NCI-H2227 (cell line): ENCODE data around the gene ERN1.
A peak's percentile ranks its signal among the peaks of the same experiment; 100 is the strongest.
"Not testable (repeated sequence)": the region's sequence is repeated elsewhere in the genome, so short reads cannot be mapped to it uniquely, and the experiment has no call there.

Experiments
- DNase-seq: peaks from one replicate; lab custom pipeline; 2025; ENCODE audit not compliant: unreplicated experiment; lab: John Stamatoyannopoulos, UW

The ERN1 gene

DNA sequence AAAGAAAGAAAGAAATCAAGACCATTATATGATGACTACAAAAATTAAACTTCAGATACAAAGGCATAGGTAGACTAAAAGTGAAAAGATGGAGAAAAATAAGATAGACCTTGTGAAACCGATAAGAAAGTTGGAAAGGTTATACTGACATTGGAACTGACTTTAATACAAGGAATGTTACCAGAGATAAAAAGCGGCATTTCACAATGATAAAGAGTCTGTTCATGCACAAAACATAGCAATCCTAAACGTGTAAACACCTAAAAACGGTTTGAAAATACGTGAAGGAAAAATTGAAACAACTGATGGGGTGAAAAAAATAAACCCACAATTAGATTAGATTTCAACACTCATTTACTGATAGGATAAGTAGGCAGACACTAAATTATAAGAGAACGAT is 9.6 kb upstream of the ERN1 start:
- no peak for DNase-seq

DNA sequence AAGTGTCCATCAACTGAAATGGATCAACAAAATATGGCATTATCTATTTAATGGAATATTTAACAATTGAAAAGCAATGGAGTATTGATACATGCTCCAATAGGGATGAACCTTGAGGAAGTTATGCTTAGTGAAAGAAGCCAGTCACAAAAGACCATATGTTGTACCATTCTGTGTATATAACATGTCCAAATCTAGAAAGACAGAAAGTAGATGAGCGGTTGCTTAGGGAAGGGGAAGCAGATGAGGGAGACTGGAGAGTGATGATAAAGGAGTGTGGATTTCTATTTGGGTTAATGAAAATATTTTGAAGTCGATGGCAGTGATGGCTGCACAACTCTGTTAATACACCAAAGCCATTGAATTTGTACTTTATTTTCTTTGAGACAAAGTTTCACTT is 8.5 kb upstream of the ERN1 start:
- DNase-seq = no peak

DNA sequence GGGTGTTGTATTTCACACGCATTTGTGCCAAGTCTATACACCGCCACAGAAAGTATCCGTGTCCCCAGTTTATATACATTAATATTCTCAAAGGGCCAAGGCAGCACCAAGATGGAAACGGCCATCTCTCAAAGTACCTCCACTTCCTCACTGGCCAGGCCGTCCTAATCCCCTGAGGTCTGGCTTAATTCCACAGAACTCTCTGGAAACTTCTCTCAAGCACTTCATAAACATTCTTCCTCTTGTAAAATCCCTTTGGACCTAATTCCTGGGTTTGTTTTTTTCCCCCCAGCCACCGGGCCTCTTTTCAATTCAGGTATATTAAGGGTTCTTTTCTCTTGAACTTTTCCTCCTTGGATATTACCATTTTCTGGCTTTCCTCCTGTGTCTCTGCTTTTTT is 5.1 kb upstream of the ERN1 start:
- no peak for DNase-seq

DNA sequence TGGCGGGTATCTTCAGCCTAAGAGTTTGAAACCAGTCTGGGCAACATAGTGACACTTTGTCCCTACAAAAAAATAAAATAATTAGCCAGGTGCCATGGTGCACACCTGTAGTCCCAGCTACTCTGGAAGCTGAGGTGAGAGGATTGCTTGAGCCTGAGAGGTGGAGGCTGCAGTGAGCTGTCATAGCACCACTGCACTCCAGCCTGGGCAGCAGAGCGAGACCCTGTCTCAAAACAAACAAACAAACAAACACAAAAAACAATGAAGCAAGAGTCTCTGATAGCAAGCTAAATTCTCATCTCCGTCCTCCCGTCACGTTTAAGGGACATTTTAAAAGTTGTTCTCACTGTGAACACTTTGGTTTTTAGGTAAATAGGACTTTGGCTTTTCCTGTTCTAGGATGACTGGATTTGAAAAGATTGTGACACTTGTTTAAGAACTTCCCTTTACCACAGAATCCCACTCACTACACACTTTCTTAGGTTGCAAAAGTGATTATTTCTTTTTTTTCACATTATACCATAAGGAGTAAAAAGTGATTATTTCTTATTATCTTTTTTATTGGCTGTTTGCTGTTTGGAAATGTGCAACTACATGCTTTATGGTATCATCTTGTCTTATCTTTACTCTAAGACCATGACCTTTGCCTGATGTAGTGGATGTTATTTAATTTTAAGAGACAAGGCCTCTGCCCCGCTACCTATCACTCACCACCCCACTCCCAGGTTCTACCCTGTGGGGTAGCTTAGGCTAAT is 4.4 kb upstream of the ERN1 start:
- no peak for DNase-seq

DNA sequence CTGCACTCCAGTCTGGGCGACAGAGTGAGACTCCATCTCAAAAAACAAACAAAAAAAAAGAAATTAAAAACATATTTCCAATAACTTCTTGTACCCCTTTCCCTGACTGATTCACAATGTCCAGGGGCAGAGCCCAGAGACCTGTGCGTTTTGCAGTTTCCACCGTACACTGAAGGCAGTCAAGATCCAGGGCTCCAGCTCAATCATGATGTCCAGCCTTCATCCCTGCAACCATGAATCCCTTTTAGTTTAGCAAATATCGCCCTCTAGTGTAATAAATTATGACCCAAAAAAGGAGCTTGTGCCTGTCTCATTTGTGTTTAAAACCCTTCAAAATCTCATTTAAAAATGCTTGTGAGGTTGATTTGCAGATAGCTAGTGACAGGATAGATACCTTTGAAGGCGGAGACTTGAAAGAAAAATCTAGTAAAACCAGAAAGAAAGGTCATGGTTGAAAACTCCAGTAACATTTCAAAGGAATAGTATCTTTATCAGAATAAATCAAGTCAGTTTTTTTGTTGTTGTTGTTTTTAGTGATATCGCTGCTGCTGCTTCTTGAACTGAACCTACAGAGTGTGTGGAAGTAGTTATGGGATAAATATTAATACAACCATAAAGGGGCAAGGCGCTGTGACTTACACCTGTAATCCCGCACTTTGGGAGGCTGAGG is 3.7 kb upstream of the ERN1 start:
- peak; percentile 83 for DNase-seq

DNA sequence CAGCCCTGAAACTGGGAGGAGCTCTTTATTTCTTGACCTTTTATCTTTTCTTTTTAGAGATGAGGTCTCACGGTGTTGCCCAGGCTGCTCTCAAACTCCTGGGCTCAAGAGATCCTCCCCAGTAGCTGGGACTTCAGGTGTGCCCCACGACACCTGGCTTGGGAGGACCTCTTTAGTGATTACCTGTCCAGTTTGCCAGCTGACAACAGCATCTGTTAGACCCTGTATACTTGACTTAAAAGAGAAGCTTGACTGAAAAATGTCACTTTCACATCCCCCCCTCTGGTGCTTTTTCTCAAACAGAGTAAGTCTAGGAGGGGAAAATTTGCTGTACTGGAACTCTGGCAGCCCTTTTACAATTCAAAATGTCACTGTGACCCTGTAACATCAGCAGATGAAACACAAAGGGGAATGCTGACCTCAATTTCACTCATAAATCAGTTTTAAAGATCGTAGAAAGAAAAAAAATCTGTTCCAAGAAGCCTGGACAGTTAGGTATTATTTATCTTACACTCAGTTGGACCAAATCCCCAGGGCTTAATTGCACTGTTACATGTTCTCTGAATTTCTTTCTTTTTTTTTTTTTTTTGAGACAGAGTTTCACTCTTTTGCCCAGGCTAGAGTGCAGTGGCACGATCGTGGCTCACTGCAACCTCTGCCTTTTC is 1.8 kb upstream of the ERN1 start:
- no peak for DNase-seq

DNA sequence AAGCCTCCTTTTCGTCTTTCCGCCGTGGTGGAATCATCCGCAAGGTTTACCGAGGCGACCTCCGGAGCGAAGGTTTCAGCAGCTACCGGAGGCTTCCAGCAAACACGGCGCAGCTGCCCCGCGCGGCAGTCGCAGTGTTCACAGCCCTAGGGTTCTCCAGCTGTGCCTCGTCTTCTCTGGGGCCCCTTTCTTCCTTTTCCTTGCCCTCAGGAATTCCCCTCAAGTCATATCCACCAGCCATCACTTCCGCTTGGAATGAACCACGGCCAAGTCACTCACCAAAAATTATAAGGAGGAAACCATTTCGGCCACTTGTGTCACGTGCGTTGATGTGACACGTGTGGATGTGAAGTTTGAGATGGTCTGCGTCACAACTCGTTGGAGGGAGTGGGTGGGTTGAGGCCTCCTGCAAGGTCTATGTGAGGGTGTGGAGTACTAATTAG is 636 bp upstream of the ERN1 start:
- DNase-seq = peak; percentile 69

DNA sequence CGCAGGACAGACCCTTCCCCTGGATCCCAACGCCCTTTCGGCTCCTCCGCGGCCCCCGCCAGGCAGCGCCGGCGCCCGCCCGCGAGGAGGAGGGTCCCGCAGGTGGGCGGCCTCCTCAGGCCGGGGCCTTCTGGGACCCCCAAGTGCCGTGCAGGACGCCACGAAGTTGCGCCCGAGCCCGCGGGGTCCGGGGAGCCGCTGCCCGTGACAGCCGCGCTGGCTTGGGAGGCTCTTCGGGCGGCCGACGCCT is 504 bp downstream of the ERN1 start:
- DNase-seq = no peak

DNA sequence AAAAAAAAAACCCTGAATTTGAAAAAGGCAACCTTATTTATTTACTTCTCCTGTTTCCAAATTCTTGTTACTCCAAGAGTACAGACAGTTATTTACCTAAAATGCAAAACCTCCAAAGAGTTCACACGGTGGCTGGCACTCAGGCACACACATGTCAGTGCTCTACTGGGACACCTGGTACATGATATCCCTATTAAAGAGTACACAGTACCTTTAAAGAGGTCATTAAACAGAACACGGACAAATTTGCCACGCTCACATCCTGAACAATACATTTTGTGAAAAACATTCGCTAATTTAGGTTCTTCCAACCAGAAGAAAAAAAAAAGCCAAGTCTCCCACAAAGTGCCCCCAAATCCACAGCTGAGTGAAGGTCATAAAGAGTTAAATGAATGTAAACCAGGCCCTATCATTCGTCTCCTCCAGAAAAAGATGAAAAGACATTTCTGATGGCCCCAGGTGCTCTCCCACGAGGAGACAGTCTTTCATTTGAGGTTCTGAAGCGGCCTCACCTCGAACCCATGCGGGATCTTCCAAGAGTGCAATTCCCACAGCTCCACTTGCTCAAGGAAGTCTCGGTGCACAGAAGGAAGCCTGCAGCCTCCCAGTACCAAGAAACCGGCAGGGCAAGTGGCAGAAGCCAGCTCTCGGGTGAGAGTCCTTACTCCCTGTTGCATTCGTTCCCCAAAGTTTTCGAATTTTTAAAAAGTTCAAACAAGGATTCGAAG is 993 bp downstream of the ERN1 start:
- DNase-seq = peak; percentile 32

DNA sequence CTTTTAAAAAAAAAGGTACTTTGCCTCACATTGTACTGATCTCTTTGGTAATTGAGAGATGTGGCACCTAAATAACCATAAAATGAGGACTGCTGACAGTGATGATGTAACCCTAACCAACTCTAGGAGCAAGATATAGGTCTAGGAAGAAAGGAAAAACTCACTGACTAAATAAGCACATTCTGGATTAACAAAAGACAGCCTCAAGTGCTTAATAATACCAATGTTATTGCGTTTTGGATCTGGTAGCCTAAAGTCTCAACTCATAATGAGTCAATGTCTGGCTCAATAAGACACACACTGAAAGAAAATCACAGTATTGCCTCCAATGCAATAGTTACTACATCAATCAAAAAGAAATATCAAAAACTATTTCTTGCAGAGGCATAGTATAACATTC is 3.0 kb downstream of the ERN1 start:
- DNase-seq = no peak

DNA sequence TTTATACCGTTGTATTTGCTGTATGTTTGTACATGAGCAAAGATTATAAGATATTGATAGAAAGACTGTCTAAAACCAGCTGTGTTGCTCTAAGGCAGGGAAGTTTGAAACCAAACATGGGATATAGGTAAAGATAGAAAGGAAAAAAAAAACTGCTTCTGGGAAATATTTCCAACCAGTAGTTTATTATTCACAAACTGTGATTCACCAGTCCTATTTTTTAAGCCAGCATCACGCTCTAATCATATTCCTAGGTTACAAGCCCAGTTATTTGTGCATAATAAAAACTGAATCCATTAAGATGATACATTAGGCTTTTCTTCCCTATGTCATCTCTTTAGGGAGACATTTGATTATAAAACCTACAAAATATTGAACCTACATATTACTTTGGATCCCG is 4.0 kb downstream of the ERN1 start:
- no peak for DNase-seq

DNA sequence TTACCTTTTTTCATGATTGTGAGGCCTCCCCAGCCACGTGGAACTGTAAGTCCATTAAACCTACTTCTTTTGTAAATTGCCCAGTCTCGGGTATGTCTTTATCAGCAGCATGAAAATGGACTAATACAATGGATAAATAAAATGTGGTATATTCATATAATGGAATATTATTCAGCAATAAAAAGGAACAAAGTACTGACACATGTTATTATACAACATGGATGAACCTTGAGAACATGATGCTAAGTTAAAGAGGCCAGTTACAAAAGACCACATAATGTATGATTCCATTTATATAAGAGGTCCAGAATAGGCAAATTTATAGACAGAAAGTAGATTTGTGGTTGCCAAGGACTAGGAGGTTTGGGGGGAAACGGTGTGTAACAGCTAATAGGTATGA is 5.3 kb downstream of the ERN1 start:
- DNase-seq = no peak

DNA sequence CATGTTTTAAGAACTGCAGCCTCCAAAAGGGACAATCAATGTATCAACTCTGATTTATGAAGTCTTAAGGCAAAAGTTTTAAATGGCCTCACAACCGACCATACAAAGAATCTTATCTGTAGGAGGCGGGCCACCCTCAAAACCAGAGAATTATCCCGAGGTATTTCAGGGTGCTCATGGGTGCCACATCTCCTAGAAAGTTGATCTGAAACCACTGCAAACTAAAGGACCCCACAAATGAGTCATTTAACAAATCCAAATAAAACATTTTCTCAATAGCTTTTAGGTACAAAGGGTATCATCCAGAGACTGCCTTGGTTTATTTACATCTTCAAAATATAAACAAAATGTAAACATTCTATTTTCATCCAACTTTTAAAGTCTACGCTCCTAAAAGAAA is 6.8 kb downstream of the ERN1 start:
- no peak for DNase-seq

DNA sequence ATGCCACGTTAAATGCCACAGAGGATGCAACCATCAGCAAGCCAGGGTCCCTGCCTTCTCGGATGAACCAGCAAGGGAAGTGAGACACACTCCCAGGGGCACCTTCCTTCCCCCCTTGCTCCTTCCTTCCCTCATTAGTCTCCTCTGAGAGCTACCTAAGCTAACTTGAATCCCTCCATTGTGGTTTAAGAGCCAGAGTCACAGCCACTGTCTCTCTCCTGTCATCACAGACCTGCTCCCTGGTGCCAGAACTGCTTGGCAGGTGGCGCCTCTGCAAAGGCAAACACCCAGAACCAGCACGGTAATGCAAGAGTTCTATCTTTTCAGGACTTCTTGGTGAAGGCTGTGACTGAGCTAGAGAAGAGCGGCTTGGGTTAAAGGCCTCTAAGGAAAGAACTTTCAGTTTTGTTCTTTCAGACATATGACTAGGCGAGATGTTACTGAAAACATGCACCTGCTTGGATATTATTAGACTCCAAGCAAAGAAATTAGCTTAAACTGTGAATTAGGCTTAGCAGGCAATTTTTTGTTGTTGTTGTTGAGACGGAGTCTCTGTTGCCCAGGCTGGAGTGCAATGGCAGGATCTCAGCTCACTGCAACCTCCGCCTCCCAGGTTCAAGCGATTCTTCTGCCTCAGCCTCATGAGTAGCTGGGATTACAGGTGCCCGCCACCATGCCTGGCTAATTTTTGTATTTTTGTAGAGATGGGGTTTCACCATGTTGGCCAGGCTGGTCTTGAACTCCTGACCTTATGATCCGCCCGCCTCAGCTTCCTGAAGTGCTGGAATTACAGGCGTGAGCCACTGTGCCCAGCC is 8.8 kb downstream of the ERN1 start:
- not testable (repeated sequence) for DNase-seq

DNA sequence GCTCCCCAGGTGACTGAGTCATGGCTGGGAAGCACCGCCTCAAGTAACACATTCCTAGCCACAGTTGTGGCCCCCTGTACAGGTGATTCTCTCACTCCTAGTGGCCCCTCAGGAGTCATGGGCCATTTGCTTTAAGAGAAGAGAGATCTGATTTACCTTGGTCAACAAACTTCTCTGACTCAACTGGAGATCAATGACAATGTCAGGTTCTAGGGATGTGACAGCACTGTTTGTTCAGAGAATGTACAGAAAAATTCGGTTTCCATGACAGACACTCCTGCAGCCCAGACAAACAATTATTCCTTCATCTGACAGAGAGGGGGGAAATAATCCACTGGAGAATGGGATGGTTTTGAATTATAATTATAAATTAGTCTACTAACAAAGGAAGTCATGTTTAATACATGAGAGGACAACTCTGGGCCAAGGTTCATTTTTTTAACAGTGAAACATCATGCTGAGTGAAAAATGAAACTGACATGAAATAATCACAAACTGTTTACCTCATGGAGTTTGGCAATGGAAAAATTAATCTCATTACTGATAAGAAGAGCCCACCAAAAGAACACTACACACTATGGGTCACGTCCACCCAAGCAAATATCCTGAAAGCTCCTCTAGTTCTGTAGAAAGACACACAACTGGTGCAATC is 9.7 kb downstream of the ERN1 start:
- no peak for DNase-seq

DNA sequence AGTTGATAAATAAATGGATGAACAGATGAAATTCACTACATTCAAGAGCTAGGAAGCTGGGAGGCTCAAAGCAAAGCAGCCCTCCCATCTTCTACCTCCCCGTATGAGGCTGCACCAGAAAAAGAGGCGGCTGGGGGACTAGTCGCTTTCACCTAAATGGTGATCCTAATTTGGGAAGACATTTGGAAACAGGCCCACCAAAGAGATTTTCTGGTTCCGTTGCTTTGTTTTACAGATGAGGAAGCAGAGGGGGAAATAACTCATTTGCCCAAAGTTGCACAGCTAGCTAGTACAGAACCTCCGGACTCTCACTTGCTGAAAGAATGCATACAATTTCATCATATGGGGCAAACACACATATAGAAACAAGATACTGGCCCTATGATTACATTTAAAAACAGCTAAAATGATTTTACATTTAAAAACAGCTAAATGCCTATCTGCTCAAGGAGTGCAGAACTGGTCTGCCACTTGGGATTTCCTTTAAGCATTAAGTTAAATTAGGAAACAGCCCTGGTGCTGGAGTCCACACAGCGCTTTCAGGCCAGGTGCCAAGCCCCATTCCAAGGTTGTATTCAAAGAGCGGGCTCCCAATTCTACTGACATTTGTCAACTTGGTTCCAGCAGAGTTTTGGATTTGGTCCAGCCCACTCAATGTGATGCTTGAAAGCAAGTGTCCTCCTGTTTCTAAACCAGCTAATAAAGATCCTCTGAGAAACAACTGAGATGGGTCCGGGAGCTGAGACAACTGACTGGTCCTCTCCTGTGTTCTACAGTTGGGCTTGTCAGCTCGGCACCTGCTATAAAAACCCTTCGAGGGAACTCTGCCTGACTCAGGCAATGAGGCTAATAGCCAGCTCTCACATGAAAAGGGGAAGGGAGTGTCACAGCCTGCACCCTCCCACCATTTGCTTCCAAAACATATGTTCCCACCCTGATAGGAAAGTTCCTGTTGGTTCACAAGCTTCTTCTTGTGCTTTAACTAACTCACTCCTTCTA is 11.7 kb downstream of the ERN1 start:
- DNase-seq = peak; percentile 27

DNA sequence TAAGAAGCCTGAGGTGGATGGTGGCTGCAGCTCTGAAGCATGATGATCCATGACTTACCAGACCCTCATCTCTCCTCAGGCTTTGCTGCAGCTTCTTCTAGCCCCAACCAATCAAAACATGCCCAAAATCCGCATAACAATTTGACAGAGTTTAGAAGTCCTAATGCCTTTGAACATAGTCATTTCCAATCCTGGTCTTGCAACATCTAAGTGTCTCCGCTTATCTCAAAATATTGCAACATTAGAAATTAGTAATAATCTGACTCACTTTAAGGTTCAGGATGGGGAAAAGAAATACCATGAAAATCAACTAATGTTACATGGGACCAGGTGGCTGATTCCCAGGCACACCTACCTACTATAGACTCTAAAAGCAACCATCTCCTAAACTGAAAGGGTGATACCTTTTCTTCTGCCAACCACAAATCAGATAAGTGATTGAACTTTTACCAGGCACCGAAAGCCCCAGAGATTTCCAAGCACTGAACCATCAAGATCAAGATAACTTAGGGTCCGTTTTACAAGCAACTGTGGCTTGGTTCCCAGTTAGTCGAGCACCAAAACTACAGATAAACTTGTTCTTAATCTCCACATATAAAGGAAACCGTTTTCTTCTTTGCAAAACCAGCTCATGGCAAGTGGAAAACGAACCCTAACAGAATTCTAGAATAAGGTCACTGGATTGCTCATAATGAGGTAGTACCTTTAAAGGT is 14.0 kb downstream of the ERN1 start:
- DNase-seq = no peak

DNA sequence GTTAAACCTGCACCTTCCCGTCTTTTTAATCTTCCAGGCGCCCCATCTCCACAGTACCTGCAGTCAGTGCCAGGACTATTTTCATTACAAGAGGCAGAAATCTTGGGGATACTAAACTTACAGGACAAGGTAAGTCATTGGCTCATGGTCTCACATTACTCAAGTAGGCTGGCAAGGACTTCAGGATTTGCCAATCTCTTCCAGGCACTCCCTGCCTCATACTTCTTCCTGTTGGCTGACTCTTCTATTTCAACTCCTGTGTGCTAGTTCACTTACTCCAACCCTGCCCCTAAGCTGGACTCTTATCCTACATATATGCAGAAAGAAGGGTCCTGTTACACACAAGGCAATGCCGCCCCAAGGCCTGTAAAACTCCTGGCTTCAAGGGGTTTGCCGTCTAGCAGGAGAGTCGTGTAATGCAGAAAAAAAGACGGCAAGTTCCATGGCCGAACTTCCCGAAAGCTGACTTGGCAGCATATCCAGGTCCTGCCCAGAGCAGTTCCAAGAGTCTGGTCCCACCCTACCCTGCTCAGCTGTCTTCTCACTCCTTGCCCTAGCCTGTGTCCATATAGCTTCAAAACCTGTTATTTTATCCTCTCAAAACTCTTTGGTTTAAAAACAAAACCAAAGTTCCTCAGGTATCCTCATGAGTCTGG is 14.8 kb downstream of the ERN1 start:
- DNase-seq = no peak
